Vagina (tissue), 2 donors: ENCODE results near the gene CFAP45. TPM values are rescaled to one million over a fixed set of nuclear protein-coding genes. Genes with fewer than 3 reads are reported as not detected.

Source experiments
- DNase-seq, 2 donors: peaks; one replicate each; pipeline ENCODE4 v3.0.0-alpha.2; 2017; ENCODE audit errors: extremely low spot score in 2 of 2
- H3K27ac ChIP-seq: fragments of 200-600 bp; sonication (generic); one replicate; pipeline ENCODE4 v1.5.1; 2019
- H3K27me3 ChIP-seq: fragments of 200-600 bp; sonication (generic); one replicate; pipeline ENCODE4 v1.5.1; 2019
- H3K36me3 ChIP-seq, 2 donors: fragments of 200-600 bp; sonication (generic); one replicate each; pipeline ENCODE4 v1.5.1; 2017 to 2019
- H3K4me1 ChIP-seq: fragments of 200-600 bp; sonication (generic); one replicate; pipeline ENCODE4 v1.5.1; 2019
- H3K4me3 ChIP-seq, 2 donors: fragments of 200-600 bp; sonication (generic); 1 replicate in 1 of 2; 2 replicates in 1 of 2; pipeline ENCODE4 v1.5.1; 2016 to 2019
- H3K9me3 ChIP-seq: fragments of 200-600 bp; sonication (generic); one replicate; pipeline ENCODE4 v1.5.1; 2019
- CTCF ChIP-seq, 3 experiments: fragments of 450-650 bp in 2 of 3; fragments of 200-600 bp in 1 of 3; sonication (generic) in 1 of 3; IDR thresholded peaks; one replicate each; pipeline ENCODE4 v1.5.1; 2017 to 2019; ENCODE audit warnings: antibody characterized with exemption in 3 of 3, mild to moderate bottlenecking in 2 of 3, moderate library complexity in 2 of 3
- POLR2A ChIP-seq, 2 donors: fragments of 450-650 bp; IDR thresholded peaks; one replicate each; pipeline ENCODE4 v1.6.1; 2017; ENCODE audit warnings: antibody characterized with exemption in 2 of 2, mild to moderate bottlenecking in 2 of 2, moderate library complexity in 2 of 2
- POLR2AphosphoS5 ChIP-seq, 2 donors: sonication (generic); formaldehyde crosslinking; IDR thresholded peaks; one replicate each; pipeline ENCODE4 v1.9.0; 2017; ENCODE audit warnings: antibody characterized with exemption in 2 of 2, mild to moderate bottlenecking in 2 of 2, low read depth in 1 of 2; ENCODE audit not compliant: insufficient read depth in 1 of 2
- intact Hi-C: fragments of 100-400 bp; cut with DNase I; formaldehyde crosslinking; loops from one replicate; pipeline ENCODE4 v1.15.1; 2023
- total RNA-seq: library from RNA; depleted of rRNA; stranded (reverse); fragments of >200 nt; gene quantifications from one replicate; pipeline ENCODE4 v1.2.3, GENCODE V29; 2016

The CFAP45 gene
- total RNA-seq, 1 donor from 2014 or later, result not detected

GRCh38 chr1:159830722-159831121 is 69.2 kb downstream of the CFAP45 start:
- H3K36me3 ChIP-seq, result no peaks in the 10 kb centered on the region
- intact Hi-C loops, result no loop called here

GRCh38 chr1:159829822-159830465 is 70.0 kb downstream of the CFAP45 start:
- no peaks in the 10 kb centered on the region for H3K36me3 ChIP-seq
- no peak for DNase-seq
- TF ChIP-seq CTCF (IDR thresholded peaks at IDR 0.05) (no peak), POLR2AphosphoS5 (IDR thresholded peaks at IDR 0.05; ENCODE audit: insufficient read depth in 1 of 2, low read depth in 1 of 2) (no peak), POLR2A (IDR thresholded peaks at IDR 0.05) (no peak)
- H3K4me3 ChIP-seq, result no peak overlapping the region
- no peaks in the 10 kb centered on the region for H3K27me3 ChIP-seq
- no peaks in the 10 kb centered on the region for H3K4me1 ChIP-seq
- H3K9me3 ChIP-seq, result no peaks in the 10 kb centered on the region
- intact Hi-C loops, result no loop called here
- no peak overlapping the region for H3K27ac ChIP-seq

More at GRCh38 chr1:159830722-159831121, 69.2 kb downstream of the CFAP45 start:
- Histone ChIP-seq H3K27me3 (no peaks in the 10 kb centered on the region), H3K9me3 (no peaks in the 10 kb centered on the region), H3K27ac (no peak overlapping the region), H3K4me3 (no peak overlapping the region), H3K4me1 (no peaks in the 10 kb centered on the region)
- no peak for TF ChIP-seq POLR2A (IDR thresholded peaks at IDR 0.05)
- TF ChIP-seq CTCF (IDR thresholded peaks at IDR 0.05), result no peak
- TF ChIP-seq POLR2AphosphoS5 (IDR thresholded peaks at IDR 0.05; ENCODE audit: insufficient read depth in 1 of 2, low read depth in 1 of 2), result no peak
- DNase-seq, result no peak

- H3K27ac ChIP-seq, result no peak overlapping the region
- DNase-seq, result no peak
- no peaks in the 10 kb centered on the region for H3K36me3 ChIP-seq
- H3K9me3 ChIP-seq, result no peaks in the 10 kb centered on the region
- H3K4me3 ChIP-seq, result no peak overlapping the region
- no peaks in the 10 kb centered on the region for H3K27me3 ChIP-seq
- intact Hi-C loops, result no loop called here
- no peaks in the 10 kb centered on the region for H3K4me1 ChIP-seq
- TF ChIP-seq CTCF (IDR thresholded peaks at IDR 0.05), result no peak
- no peak for TF ChIP-seq POLR2A (IDR thresholded peaks at IDR 0.05)
- no peak for TF ChIP-seq POLR2AphosphoS5 (IDR thresholded peaks at IDR 0.05; ENCODE audit: insufficient read depth in 1 of 2, low read depth in 1 of 2)
Measured at GRCh38 chr1:159829273-159829634, 70.7 kb downstream of the CFAP45 start.

GRCh38 chr1:159828581-159829272 is 71.2 kb downstream of the CFAP45 start:
- H3K9me3 ChIP-seq, result no peaks in the 10 kb centered on the region
- no peak for DNase-seq
- H3K4me1 ChIP-seq, result no peaks in the 10 kb centered on the region
- intact Hi-C loops, result no loop called here
- no peaks in the 10 kb centered on the region for H3K27me3 ChIP-seq
- H3K27ac ChIP-seq, result no peak overlapping the region
- H3K4me3 ChIP-seq, result no peak overlapping the region
- H3K36me3 ChIP-seq, result no peaks in the 10 kb centered on the region
- TF ChIP-seq POLR2A (IDR thresholded peaks at IDR 0.05), result no peak
- TF ChIP-seq POLR2AphosphoS5 (IDR thresholded peaks at IDR 0.05; ENCODE audit: insufficient read depth in 1 of 2, low read depth in 1 of 2), result no peak
- no peak for TF ChIP-seq CTCF (IDR thresholded peaks at IDR 0.05)

- Histone ChIP-seq H3K9me3 (no peaks in the 10 kb centered on the region), H3K4me3 (no peak overlapping the region), H3K36me3 (no peaks in the 10 kb centered on the region), H3K27ac (no peak overlapping the region), H3K4me1 (peaks cover 4% of the 10 kb centered on the region), H3K27me3 (no peaks in the 10 kb centered on the region)
- intact Hi-C loops, result no loop called here
- no peak for DNase-seq
- no peak for TF ChIP-seq CTCF (IDR thresholded peaks at IDR 0.05)
- no peak for TF ChIP-seq POLR2A (IDR thresholded peaks at IDR 0.05)
- TF ChIP-seq POLR2AphosphoS5 (IDR thresholded peaks at IDR 0.05; ENCODE audit: insufficient read depth in 1 of 2, low read depth in 1 of 2), result no peak
Measured at GRCh38 chr1:159828176-159828575, 71.8 kb downstream of the CFAP45 start.
